HG03095 (cell line): ENCODE measurements around the gene ADH1A.
"Not testable (repeated sequence)": the region's sequence is repeated elsewhere in the genome, so short reads cannot be mapped to it uniquely, and the experiment has no call there.

Source experiments
- ATAC-seq: cut with Tn5 transposase; IDR thresholded peaks from one replicate; pipeline ENCODE4 v1.9.1; 2021; ENCODE audit warnings: moderate library complexity; ENCODE audit not compliant: unreplicated experiment

ADH1A gene

DNA sequence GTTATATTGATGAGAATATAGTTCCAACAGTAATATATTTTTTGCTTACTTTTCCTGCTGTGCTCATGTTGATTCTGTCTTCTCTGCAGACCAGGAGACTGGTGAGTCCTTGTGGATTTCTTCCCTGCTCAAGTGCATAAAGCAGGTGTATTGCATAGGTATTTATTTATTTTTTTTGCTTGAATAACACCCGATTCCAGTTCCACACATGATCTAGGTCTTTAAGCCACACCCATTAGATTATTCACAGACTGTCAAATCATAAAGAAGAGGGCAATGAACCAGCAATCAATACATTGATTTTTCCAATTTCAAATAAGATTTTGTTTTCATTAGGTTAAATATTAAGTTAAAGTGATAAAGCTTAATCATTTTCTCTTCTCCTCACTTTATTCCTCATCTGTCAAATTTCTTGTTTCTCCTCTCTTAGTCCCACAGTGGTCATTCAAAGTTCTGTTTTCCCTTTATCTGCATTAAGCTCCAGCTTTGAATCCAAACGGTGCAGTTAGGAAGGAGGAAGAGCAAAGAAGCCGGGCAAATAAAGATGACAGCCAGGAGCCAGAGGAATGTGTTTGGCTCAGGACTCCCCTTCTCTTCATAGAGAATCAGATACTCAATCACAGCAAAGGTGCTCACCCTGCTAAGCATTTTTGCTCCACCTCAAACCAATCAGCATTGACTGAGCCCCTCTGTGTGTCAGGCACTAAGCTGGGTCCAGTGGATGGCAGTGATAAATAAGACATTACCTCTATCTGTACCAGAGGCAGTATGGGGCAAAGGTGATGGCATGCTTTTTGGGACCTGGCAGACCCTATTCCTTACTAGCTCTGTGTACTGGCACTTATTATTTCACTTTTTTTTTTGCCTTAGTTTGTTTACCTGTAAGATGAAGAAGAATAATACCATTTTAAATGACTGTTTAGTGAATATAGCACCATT lies at the start of gene ADH1A:
Gene ADH1A (minus strand): TSS at position 138 of the 939 bp plus-strand sequence. CDS start 71 bp downstream, at position 67.
- ATAC-seq: no peak

GRCh38 chr4:99339172-99339571 lies 48.4 kb upstream of the ADH1A start:
- no peak for ATAC-seq

DNA sequence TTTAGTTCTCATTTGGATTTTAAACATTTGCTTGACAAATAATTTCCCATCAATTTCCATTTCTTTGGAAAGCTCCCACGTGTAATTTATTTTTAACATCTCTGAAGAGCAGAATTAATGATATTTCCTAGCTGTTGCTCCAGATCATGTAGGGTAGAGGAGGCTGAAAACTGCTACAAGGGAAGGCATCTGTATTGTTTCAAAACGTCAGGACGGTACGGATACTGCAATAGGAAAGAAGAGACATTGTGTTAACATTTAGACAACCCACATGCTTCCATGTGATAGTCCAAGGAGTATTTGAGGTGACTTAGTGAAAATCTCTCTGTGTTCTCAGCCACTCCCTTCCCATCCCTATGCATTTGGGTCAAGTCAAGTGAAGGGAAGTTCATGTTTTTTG lies 45.8 kb upstream of the ADH1A start:
- no peak for ATAC-seq

DNA sequence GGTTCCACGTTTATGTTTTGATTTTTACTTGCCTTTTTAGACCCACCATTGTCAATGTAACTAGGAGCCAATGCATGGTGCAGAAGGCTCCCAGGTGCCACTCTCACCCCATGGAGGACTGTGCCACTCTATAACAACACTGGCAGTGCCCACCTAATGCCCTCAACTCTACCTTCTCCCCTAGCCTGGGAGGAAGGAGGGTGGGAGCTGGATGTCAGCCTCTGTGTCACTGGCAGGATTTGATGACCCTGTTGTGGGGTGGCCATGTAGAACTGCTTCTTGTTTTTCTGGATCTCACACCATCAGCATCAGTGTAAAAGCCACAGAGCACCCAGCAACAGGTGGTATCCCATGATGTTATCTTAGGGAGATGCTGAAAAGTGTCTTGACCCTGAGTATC lies 44.1 kb upstream of the ADH1A start:
- no peak for ATAC-seq

- no peak for ATAC-seq
Observed at GRCh38 chr4:99330648-99331047, 39.9 kb upstream of the ADH1A start.

DNA sequence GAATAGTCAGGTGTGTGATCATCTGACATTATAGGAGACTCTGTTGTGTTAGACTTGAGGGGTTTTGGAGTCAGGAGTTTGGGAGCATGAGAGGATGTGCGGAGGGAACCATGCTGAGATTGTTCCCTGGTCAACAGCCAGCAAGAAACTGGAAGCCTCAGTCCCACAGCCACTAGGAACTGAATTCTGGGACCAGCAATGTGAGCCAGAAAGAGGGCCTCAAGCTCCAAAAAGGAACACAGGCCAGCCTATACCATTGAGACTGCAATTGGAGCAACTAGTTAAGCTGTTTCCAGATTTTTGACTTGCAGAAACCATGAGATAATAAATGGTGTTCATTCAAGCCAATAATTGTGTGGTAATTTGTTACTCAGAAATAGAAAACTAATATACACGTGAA lies 39.1 kb upstream of the ADH1A start:
- no peak for ATAC-seq

DNA sequence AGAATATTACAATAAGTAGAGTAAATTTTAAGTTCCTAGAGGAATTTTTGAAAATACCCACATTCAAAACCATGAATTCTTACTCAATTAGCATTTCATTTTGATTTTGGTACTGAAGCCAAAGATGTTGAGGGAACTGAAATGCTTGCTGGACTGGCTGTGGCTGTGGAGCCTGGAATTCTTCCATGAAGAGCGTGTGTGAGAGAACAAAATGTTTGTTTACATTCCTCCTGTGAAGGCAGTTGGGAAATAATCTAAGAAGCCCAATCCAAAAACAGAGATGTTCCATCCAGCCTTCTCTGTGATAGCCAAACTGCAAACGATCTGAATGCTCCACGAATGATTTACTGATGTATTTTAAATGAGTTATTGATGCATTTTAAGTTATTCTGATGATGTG lies 34.2 kb upstream of the ADH1A start:
- no peak for ATAC-seq

DNA sequence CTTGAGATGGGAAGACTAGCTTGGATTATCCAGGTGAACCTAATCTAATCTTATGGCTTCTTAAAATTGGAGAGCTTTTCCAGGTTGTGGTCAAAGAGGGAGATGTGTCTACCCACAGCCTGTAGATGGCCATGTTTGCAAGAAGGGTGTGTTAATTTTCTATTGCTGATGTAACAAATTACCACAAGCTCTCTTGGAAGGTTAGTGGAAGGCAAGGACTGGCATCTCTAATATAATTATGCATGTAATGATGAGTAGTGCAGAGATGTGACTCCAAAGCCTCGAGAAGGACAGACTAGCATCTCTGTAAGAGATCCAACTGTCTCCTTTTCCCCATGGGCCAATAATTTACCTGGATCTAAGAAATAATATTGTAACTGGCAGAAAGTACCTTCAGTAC lies 33.6 kb upstream of the ADH1A start:
- no peak for ATAC-seq

GRCh38 chr4:99323756-99324155 lies 33.0 kb upstream of the ADH1A start:
- ATAC-seq: no peak

DNA sequence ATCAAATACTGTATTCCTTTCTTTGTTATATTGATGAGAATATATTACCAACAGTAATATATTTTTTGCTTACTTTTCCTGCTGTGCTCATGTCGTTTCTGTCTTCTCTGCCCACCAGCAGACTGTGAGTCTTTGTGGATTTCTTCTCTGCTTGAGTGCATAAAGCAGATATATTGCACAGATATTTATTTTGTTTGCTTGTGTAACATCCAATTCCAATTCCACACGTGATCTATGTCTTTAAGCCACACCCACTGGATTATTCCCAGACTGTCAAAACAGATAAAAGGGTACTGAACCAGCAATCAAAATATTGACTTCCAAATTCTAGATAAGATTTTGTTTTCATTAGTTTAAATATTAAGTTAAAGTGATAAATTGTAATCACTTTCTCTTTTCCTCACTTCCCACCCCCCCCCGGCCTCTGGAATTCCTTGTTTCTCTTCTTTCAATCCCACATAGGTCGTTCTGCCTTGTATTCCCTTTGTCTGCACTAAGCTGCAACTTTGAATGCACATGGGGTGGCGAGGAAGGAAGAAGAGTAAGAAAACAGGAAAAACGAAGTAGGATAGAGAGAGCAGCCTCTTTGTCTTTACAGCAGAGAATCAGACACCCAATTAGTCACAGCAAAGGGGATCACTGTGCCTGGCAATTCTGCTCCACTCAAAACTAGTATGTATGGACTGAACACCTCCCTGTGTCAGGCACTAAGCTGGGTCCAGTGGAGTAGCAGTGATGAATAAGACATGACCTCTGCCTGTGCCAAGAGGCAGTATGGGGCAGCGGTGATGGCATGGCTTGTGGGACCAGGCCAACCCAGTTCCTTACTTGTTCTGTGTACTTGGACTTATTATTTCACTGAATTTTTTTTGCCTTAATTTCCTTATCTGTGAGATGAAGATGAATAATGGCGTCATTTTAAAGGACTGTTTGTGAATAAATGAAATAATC lies 30.7 kb upstream of the ADH1A start, which contains the start of gene ADH1B:
Gene ADH1B (minus strand): TSS at position 161 of the 951 bp plus-strand sequence. CDS start 70 bp downstream, at position 91.
- ATAC-seq: no peak

DNA sequence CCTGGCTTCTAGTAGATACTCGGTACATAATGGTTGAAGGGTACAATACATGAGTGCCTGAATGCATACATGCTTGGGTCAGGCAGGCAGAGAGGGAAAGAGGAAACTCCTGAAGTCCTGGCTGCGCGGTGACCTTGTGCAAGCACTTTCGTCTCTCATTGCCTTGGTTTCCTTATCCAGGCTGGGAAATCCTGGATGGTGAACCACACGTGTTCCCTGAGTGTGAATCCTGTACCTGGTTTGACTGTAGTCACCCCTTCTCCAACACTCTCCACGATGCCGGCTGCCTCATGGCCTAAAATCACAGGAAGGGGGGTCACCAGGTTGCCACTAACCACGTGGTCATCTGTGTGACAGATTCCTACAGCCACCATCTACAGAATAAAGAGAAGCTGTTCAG lies 27.0 kb upstream of the ADH1A start:
- not testable (repeated sequence) for ATAC-seq

GRCh38 chr4:99317354-99317753 lies 26.6 kb upstream of the ADH1A start:
- no peak for ATAC-seq

DNA sequence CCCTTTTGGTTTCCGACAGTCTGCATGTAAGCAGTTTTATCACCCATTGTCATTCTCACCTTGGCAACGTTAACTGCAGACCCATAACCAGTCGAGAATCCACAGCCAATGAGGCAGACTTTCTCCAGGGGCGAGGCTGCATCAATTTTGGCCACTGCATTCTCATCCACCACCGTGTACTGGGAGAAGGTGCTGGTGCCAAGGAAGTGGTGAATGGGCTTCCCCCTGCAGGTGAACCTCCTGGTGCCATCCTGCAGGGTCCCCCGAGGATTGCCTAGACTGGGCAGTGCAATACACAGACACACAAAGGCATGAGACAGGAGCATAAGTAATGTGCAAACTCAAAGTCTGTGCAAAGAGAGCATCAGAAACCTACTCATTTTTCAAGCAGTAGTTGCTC lies 25.1 kb upstream of the ADH1A start:
- no peak for ATAC-seq

- no peak for ATAC-seq
Observed at GRCh38 chr4:99314211-99314610, 23.4 kb upstream of the ADH1A start.

DNA sequence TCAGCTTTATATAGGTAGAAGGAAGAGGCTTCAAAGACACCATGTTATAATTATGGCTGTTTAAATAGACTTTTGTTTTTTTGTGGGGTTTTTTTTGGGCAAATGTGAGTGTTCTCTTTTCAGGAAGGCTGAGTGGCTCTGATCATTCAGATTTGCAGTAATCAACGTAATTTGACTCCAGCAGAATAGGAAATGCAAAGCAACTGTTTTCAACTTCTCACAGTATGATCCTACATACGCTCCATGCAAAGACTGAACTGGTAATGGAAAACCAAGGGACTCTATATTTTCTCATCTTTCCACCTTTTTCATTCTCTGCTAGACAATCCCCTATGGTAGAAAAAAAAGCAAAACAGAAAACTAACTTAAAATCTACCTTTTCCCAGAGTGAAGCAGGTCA lies 19.6 kb upstream of the ADH1A start:
- no peak for ATAC-seq

DNA sequence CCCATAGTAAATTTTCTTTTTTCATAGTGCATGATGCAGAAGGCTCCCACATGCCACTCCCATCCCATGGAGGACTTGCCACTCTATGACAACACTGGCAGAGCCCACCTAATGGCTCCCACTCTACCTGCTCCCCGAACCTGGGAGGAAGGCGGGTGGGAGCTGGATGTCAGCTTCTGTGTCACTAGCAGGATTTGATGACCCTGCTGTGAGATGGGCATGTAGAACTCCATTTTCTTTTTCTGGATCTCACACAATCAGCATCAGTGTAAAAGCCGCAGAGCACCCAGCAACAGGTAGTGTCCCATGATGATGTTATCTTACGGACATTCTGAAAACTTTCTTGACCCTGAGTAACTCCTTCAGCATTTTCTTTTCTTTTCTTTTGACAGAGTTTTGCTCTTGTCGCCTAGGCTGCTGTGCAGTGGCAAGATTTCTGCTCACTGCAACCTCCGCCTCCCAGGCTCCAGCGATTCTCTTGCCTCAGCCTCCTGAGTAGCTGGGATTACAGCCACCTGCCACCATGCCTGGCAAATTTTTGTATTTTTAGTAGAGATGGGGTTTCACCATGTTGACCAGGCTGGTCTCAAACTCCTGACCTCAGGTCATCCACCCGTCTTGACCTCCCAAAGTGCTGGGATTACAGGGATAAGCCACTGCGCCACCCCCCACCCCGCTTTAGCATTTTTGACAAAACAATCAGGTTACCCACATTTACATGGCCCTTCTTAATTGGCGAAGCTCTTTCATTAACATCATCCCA lies 15.0 kb upstream of the ADH1A start:
- no peak for ATAC-seq

DNA sequence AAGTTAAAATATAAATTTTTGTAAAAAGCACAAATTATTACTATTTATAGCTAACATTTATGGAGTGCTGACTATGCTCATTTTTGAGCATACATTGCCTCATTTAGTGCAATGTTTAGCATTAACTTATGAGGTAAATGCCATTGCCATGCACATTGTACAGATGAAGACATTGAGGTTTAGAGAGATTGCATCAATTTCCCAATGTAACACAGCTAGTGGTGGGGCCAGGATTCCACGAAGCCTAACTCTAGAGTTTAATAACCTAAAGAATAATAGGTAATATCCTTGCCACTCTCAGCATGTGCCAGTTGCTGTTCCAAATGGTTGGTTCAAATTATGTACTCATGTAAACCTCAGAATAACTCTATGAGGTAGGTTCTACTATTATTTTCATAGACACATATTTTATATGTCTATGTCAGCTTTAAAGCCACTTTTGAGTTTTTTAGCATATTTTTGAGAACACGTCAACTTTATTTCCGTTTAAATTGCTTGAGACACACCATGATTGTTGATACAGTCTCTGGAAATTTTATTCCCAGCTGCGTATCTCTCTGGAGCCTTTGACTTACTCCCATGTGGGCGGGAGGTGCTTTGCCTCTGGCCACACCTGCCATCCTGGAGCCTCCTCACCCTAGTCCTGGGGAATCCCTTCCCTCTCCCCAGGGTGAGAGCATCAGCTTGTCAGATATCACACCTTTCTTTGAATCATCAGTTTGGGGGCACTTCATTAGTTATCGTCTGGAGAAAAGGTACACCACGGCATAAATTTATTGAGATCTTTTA lies 10.8 kb upstream of the ADH1A start:
- ATAC-seq: no peak

DNA sequence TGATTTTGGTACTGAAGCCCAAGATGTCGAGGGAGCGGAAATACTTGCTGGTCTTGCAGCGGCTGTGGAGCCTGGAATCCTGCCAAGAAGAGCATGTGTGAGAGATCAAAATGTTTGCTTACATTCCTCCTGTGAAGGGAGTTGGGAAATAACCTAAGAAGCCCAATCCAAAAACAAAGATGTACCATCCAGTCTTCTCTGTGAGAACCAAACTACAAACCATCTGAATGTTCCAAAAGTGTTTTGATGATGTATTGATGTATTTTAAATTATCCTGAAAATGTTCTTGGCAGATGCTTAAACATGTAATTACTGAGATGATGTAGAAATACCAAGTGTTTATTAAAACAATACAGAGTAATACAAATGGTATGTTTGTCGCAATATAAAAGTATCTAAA lies 10.1 kb upstream of the ADH1A start:
- ATAC-seq: no peak

GRCh38 chr4:99293357-99293756 lies 2.6 kb upstream of the ADH1A start:
- ATAC-seq: no peak

DNA sequence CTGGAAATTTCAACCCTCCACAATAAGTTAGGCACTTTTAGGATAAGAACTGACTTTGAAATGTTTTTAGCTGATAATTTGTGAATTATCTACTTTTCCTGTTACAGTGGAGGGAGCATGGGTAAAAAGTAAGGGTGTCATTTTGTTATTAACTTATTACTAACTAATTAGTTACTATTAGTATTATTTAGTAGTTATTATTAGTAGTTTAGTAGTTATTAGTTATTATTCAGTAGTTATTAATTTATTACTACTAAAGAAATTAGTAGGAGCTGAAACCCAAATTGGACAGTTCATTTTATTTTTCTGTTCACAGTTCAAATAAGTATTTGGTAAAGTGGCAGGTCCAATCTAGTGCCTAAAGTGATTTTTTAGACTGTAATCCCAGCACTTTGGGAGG lies 5.4 kb downstream of the ADH1A start:
- ATAC-seq: no peak
